ENCODE data around the gene CD36. TPM values are rescaled to one million over a fixed set of nuclear protein-coding genes. Genes with fewer than 3 reads are reported as not detected.
A peak's percentile ranks its signal among the peaks of the same experiment; 100 is the strongest.

Gene CD36
- 100 to 1,000 TPM; 122 to 261 (median 180) TPM for total RNA-seq

GRCh38 chr7:80637911-80638765, at the start of gene CD36:
Gene CD36, plus strand, starts transcription at chr7:80638642. Its CDS starts 8,099 bp downstream, at chr7:80646741.
- H3K36me3 ChIP-seq: no peaks in the 10 kb centered on the region
- peak within 1 kb of the TSS in 1 of 4 donors; percentile 18 for H3K4me3 ChIP-seq
- H3K9me3 ChIP-seq: peaks cover 0 to 6% (median 0%) of the 10 kb centered on the region in 4 donors
- no peak for TF ChIP-seq POLR2A (IDR thresholded peaks at IDR 0.05)
- peak in 1 of 2 donors; percentile 23 for TF ChIP-seq EP300 (IDR thresholded peaks at IDR 0.05)
- TF ChIP-seq CTCF (IDR thresholded peaks at IDR 0.05): no peak
- H3K27ac ChIP-seq: peak within 1 kb of the TSS in 2 of 4 donors; percentile 29 to 45
- H3K4me1 ChIP-seq: peaks cover 0 to 33% (median 9%) of the 10 kb centered on the region in 4 donors
- no peaks in the 10 kb centered on the region for H3K27me3 ChIP-seq
- peak in 1 of 2 donors; percentile 19 for DNase-seq (ENCODE audit: low spot score in 2 of 2)
- WGBS, 2 donors: 65 to 73% methylated on average over 4 of the region's 4 CpGs

- Histone ChIP-seq H3K27me3 (no peaks in the 10 kb centered on the region), H3K36me3 (no peaks in the 10 kb centered on the region), H3K4me3 (no peak overlapping the region), H3K9me3 (no peaks in the 10 kb centered on the region), H3K27ac (no peak overlapping the region), H3K4me1 (peaks cover 0 to 6% (median 0%) of the 10 kb centered on the region in 4 donors)
- WGBS, 2 donors: 26 to 29% methylated on average over 1 of the region's 1 CpG
- no peak for DNase-seq (ENCODE audit: low spot score in 2 of 2)
- TF ChIP-seq POLR2A (IDR thresholded peaks at IDR 0.05) (no peak), EP300 (IDR thresholded peaks at IDR 0.05) (no peak), CTCF (IDR thresholded peaks at IDR 0.05) (no peak)
Measured at GRCh38 chr7:80589631-80590030, 48.8 kb upstream of the CD36 start.

GRCh38 chr7:80591654-80592053, 46.8 kb upstream of the CD36 start:
- Histone ChIP-seq H3K27ac (no peak overlapping the region), H3K9me3 (no peaks in the 10 kb centered on the region), H3K4me3 (no peak overlapping the region), H3K4me1 (peaks cover 0 to 9% (median 0%) of the 10 kb centered on the region in 4 donors), H3K27me3 (no peaks in the 10 kb centered on the region), H3K36me3 (no peaks in the 10 kb centered on the region)
- TF ChIP-seq EP300 (IDR thresholded peaks at IDR 0.05) (no peak), POLR2A (IDR thresholded peaks at IDR 0.05) (no peak), CTCF (IDR thresholded peaks at IDR 0.05) (no peak)
- DNase-seq (ENCODE audit: low spot score in 2 of 2): no peak
- 69 to 75% methylated on average over 1 of the region's 1 CpG for WGBS, 2 donors

- Histone ChIP-seq H3K27me3 (no peaks in the 10 kb centered on the region), H3K36me3 (no peaks in the 10 kb centered on the region), H3K4me3 (no peak overlapping the region), H3K9me3 (no peaks in the 10 kb centered on the region), H3K4me1 (peaks cover 0 to 11% (median 0%) of the 10 kb centered on the region in 4 donors), H3K27ac (no peak overlapping the region)
- WGBS, 2 donors: 83 to 89% methylated on average over 7 of the region's 7 CpGs
- no peak for DNase-seq (ENCODE audit: low spot score in 2 of 2)
- no peak for TF ChIP-seq POLR2A (IDR thresholded peaks at IDR 0.05)
- TF ChIP-seq EP300 (IDR thresholded peaks at IDR 0.05): no peak
- TF ChIP-seq CTCF (IDR thresholded peaks at IDR 0.05): no peak
Measured at GRCh38 chr7:80593869-80594586, 44.4 kb upstream of the CD36 start.
